ENCODE data around the gene UTS2R. TPM values are rescaled to one million over a fixed set of nuclear protein-coding genes. Genes with fewer than 3 reads are reported as not detected.
A peak's percentile ranks its signal among the peaks of the same experiment; 100 is the strongest.

The UTS2R gene
- total RNA-seq = not detected

DNA sequence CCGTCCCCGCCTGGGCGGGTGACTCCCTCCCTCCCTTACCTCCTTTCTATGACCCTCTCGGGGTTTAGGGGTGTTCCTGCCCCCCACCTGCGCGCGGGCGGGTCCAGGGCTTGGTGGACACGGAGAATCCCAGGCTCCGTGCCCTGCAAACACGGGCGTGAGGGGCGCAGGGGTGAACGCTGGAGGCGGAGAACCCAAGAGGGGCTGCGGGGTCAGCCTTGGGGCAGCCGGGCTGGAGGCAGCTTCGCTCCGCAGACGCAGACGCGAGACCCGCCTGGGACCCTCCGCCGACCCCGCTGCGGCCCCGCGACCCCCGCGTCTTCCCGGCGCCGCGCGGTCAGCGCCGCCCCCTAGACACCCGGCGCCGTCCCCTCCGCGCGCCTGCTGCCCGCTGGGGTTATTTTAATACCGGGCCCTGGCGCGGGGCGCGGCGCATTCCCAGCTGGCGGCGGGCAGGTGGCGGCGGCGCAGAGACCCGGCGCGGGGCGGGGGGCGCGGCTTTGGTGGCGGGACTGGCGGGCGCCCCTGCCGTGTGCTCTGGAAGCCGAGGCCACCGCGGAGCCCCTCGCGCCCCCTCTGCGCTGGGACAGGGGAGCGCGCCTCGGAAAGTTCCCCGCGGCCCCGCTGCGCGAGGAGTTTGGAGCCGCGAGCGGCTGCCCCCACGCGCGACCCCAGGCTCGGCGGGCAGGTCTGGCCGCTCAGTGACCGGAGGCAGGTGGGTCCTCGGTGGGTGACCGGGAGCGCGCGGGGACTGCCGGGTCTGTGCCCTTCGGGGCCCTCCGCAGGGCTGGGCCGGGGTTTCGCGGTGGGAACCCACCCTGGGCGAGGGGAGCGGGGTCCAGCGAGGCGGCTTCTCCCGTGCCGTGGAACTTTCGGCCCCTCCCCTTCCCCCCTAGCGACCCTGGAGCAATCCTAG, at the start of gene UTS2R:
Gene UTS2R, plus strand, starts transcription at position 433 of the 916 bp plus-strand sequence. CDS start 2,560 bp downstream, outside the sequence.
- intact Hi-C loops (cut with DNase I) = no loop called here
- ATAC-seq (peak; percentile 15), DNase-seq (ENCODE audit: low spot score) (no peak)

DNA sequence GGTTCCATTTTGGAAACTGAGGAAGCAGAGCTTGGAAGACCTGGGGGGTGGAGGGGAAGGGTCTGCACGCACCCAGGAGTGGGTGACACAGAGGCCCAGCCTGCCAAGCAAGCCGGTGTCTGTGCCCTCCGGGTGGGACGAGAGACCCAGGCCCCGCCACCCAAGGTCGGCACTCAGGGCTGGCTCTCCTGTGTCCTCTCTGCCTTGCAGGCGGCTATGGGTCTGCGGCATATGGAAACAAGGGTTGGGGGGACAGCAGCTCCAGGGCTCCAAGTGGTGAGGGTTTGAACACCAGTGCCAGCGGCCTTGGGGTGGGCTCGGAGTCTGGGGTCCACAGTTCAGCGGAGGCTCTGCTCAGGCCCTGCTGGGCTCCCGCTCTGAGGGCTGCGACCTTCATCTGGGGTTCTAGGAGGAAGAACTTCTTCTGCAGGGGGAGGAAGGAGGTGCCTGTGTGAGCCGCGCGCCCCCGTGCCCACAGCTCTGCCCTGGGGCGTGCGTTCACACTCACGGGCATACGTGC, 49.6 kb upstream of the UTS2R start:
- intact Hi-C loops (cut with DNase I) = loop anchor here (5.0 to 10.0 kb wide), 2 partner anchors 85 to 117 kb away; no protein-coding TSS in a partner anchor
- ATAC-seq = no peak
- no peak for DNase-seq (ENCODE audit: low spot score)

DNA sequence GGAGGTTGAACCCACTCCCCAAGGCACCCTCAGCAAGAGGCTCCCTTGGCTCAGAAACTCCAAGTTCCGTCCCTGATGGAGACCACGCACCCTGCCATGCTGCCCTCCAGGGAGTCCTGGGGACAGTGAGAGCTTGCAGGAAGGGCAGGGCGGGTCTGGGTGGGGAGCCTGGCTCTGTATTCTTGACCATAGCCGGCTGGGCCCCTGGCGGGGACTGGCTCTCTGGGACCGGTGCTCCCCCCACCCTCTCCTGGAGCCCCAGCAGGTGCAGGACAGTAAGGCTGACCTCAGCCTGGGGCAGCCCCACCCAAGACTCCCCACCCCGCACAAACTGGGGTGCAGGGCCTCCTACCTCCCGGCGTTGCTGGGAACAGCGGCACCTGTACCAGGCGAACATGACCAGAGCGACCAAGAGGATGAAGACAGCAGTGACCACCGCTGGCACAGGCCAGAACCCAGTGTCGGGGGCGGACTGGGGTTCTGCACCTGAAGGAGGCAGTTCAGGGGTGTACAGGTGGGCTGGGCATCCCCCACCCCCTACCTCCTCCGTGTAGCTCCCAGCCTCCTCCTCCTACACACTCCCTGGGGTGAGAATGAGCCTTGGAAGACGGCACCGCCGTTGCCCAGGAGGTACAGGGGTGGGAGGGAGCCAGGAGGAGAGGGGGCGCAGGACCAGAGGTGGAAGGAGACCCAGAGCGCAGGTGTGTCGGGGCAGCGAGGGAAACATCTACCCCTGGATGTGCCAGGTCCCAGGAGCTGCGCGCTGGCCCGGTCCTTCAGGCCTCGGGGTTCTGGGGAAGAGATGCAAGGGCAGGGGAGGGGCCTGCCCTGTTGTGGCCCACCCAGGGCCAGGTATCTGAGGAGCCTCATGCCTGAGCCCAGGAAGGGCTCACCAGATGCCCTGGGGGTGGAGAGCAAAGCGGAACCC, 48.8 kb upstream of the UTS2R start:
- no peak for ATAC-seq
- no peak for DNase-seq (ENCODE audit: low spot score)
- intact Hi-C loops (cut with DNase I) = loop anchor here (5.0 to 10.0 kb wide), 2 partner anchors 85 to 118 kb away; no protein-coding TSS in a partner anchor

DNA sequence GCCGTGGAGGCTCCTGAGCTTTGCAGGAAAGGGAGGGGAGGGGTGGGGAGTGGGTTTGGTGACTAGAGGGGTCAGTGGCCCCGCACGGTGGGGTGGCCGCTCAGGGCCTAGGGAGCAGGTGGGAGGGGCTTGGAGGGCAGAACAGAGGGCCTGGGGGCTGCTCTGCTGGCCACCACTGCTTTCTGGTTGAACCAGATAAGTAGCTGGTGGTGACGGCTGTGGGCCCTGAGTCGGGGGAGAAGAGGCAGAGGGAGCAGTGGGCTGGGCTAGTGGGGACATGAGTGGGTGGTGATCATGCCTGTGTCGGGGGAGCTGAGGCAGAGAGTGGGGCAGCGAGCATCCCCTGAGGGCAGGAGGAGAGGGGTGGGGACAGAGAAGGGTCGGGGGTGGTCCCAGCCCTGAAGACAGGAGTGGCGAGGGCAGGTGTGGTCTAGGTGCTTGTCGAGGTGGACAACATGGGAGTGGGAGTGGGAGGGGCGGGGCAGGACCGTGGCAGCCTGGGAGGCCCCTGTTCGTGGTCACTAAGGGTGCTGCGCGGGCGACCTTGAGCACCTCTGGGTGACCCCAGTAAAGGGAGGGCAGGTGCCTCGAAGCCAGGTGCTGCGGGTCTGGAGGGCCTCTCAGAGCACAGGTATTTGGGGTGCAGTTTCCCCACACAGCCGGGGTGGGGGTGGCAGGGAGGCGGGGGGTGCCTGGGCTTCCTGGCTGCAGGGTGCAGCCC, 47.9 kb upstream of the UTS2R start:
- DNase-seq (ENCODE audit: low spot score) = no peak
- no peak for ATAC-seq
- intact Hi-C loops (cut with DNase I) = loop anchor here (5.0 to 10.0 kb wide), 2 partner anchors 86 to 119 kb away; no protein-coding TSS in a partner anchor

DNA sequence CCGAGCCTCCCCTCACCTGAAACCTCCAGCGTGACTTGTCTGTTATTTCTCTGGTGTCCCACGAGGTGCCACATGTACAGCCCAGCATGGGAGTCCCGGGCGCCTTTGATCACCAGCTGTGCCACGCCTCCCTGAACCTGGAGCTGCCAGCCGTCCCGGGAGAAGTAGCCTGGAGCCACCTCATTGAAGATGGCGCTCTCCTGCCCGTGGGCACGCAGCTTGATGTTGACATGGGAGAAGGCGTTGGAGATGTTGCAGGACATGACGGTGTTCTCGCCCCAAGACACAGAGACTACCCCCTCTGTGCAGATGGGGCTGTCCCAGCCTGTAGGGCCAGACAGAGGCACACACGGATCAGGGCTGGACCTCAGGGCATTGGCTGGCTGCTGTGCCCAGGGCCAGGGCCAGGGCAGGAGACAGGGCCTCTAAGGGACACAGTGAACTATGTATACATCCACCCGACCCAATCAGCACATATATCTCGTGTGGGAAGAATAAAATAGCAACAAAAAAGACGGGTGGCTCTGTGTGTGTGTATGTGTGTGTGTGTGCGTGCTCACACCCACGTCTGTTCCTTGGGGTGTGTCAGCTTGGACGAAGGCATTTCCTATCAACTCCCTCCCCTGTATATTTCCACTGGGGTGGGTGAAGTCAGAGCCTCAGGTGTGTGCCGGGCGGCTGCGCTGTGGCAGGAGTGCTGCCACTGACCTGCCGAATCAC, 46.8 kb upstream of the UTS2R start:
- intact Hi-C loops (cut with DNase I) = loop anchor here (5.0 to 10.0 kb wide), 2 partner anchors 87 to 120 kb away; no protein-coding TSS in a partner anchor

DNA sequence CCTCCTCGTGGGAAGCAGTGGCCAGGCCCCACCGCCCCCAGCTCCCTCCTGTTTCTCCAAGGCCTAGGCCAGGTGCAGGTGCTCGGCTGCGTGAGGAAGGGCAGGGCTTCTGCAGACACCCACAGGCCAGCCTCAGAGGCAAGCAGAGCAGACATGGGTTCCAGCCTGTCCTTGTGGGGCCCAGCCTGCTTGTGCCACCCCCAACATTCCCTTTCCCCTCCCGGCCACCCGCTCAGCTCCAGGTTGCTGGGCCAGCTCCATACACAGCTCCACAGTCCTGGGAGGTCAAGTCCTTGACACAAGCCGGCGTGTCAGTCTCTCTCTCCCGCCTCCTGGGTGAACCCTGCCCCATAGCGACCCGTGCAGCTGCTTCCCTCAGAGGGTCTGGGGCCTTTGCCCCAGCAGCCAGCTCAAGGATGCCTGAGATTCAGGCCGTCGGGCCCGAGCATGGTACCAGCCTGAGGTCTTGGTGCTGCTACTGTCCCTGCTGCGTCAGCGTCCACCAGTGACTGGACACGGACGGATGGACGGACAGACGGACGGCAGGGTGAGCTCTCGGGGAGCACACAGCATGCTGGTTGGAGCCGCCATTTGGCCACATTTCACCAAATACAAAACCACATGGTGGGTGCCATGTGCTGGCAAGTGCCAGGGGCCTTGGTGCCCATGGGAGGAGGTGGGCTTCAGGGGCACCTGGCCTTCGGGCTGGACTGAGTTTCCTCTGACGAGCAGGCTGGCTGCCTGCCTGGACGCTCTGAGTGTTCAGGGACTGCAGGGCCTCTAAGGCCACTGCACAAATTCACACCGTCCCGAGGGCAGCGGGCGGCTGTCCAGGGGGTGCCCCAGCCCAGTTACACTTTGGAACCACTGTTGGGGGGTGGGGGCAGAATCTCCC, 46.0 kb upstream of the UTS2R start:
- no peak for DNase-seq (ENCODE audit: low spot score)
- no peak for ATAC-seq
- intact Hi-C loops (cut with DNase I) = loop anchor here (10.0 kb wide), 1 partner anchor 121 kb away; no protein-coding TSS in a partner anchor

More for the DNA sequence above, 46.8 kb upstream of the UTS2R start:
- ATAC-seq (no peak), DNase-seq (ENCODE audit: low spot score) (no peak)

DNA sequence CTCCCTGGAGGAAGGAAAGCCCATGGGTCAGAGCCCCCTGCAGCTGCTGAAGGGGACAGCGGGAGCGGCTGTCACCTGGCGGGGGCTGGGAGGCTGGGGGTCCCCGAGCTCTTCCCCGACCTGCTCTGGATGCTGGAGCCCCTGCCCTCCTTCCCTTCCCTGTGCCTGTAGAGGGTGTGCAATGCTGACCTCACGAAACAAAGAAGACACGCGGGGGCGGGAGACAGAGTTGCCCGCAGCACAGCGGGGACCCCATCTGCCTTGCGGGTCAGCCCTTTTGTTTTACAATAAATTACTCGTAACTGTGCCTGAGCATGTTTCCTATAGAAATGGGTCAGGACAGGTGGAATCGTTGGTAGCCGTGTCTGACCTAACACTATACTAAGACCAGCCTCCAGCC, 44.3 kb upstream of the UTS2R start:
- intact Hi-C loops (cut with DNase I) = loop anchor here (10.0 kb wide), 1 partner anchor 122 kb away; no protein-coding TSS in a partner anchor
- no peak for ATAC-seq
- DNase-seq (ENCODE audit: low spot score) = no peak

DNA sequence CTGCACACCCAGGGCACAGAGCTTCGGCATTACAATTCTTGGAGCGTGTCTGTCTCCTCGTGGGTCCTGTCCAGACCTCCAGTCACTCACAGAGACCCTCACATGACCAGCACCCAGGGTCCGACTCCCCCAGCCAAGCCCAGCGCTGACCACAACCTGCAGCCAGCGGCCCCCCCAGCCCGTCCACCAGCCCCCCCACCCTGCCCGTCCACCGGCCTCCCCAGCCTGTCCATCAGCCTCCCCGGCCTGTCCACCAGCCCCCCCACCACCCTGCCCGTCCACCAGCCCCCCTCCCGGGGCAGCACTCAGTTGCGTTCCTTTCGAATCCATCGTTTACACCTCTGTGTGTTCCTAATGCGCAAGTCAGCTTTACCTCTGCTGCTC, 43.8 kb upstream of the UTS2R start:
- ATAC-seq (no peak), DNase-seq (ENCODE audit: low spot score) (no peak)
- intact Hi-C loops (cut with DNase I) = loop anchor here (10.0 kb wide), 1 partner anchor 123 kb away; no protein-coding TSS in a partner anchor

DNA sequence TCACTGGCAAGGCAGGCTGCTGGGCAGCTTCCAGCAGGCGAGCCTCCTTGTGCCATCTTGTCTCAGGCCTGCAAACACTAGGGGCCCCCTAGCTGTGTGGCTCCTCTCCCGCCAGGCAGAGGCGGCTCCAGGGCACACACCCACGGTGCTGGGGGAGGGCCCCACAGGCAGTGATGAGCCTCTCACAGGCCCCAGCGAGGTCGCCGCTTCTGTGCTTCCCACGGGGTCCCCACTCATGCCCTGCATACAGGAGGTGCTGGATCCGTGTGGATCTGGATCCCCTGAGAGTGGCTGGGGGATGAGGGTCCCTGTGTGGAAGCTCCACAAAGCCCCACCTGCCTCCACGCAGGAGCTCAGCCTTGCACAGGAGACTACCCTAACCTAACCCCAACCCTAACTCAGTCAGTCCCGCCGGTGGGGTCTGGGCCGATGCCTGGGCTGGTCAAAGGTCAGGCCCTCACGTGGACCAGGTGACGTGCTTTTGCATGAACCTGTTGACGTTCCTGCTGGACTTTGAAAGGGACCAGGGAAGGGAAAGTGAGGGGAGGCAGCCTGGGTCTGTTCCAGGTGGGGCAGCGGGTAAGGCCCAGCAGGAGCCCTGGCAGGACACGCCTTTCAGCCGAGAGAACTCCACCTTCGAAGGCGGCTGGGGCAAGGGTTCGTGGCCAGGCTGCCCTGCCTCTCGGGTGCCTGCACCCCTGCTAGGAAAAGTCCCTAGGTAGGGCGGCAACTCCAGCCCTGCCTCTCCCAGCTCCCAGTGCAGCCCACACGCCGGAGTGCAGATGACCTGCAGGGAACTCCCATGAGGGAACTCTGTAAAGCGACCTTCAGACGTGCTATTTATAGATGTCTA, 43.2 kb upstream of the UTS2R start:
- ATAC-seq (no peak), DNase-seq (ENCODE audit: low spot score) (no peak)
- intact Hi-C loops (cut with DNase I) = loop anchor here (10.0 kb wide), 1 partner anchor 124 kb away; no protein-coding TSS in a partner anchor

DNA sequence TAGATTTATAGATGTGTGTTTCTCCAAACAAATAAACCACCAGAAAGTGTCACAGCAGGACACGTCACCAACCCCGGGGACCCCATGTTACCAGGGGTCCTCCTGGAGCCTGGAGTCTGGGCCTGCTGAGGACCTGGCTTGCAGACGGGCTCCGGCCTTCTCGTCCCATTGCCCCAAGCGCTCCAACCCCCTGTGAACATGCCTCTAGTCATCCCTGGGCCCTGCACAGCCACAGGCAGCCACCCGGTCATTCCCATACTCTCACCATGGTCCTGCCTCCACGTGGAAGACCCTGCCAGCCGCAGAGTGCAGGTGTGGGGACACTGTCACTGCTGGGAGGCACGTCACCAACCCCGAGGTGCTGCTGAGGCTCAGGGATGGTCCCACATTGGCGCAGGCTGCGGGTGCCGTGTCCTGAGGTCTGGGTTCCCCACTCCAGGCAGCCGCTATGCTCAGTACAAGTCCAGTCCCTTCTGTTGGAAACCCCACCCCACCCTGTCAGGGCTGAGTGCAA, 42.5 kb upstream of the UTS2R start:
- no peak for DNase-seq (ENCODE audit: low spot score)
- intact Hi-C loops (cut with DNase I) = loop anchor here (10.0 kb wide), 1 partner anchor 124 kb away; no protein-coding TSS in a partner anchor

DNA sequence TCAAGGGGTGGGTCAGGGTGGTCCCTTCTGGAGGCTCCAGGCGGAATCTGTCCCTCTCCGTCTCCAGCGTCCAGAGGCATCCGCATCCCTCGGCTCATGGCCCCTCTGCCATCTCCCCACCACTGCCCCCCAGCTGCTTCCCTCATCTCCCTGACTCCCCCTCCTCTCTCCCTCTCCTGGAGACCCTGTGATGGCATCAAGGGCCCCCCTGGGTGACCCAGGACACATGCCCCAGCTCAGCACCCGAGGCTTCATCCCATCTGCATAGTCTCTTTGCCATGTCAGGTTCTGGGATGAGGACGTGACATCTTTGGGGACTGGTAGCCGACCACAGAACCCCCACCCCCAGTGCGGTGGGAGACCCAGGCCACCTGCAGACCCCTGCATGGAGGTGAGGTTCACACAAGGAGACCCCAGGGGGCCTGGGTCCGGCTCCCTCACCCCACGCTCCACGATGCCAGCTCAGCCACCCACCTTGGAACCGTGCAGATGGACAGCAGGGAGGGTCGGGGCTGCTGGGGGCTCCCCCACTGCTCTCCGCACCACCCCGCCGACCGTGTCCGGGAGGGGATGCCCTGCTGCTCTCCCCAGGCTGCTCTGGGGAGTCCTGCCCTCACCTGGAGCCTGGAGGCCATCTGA, 41.8 kb upstream of the UTS2R start:
- intact Hi-C loops (cut with DNase I) = loop anchor here (10.0 kb wide), 1 partner anchor 125 kb away; no protein-coding TSS in a partner anchor
- no peak for ATAC-seq
- no peak for DNase-seq (ENCODE audit: low spot score)

More for the DNA sequence above, 42.5 kb upstream of the UTS2R start:
- ATAC-seq = no peak

DNA sequence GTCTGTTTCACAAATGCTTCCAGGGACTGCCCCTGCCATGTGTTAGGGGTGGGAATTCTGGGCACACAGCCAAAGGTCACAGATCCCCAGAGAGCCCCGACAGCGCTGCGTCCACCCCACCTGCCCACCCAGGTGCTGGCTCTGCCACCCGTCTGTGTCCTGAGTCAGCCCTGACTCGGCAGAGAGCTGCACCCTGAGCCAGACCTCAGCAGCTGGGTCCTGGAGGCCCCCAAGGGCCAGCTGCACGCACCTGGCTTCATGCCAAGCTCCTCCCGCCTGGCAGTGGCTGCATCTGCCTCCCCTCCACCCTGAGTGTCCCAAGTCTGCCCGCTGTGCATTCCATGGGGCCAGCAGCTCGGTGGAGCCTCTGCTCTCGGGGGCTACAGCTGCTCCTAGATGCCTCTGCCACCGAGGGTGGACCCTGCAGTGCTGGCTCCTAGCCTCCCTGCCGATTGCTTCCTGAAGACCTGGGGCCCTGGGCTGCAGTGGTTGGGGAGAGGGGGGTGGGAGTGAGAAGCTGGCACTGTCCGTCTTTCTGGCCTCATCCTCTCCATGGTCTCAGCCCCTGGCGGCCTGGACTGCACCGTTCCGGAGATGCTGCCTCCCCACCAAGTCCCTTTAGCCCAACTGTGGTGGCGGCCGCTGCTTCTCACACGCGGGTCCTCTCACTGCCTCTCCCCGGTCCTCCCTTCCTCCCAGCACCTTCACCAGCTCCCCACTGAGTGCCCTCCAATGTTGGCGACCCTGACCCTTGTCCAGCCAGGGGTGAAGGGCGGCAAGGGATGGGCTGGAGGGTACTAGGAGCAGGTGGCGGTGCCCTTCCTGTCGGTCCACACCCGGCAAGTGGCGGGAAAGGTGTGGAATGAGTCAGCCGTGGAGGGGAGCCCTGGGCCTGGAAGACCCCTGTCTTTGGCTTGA, 41.0 kb upstream of the UTS2R start:
- intact Hi-C loops (cut with DNase I) = no loop called here
- no peak for ATAC-seq
- peak; percentile 71 for DNase-seq (ENCODE audit: low spot score)

DNA sequence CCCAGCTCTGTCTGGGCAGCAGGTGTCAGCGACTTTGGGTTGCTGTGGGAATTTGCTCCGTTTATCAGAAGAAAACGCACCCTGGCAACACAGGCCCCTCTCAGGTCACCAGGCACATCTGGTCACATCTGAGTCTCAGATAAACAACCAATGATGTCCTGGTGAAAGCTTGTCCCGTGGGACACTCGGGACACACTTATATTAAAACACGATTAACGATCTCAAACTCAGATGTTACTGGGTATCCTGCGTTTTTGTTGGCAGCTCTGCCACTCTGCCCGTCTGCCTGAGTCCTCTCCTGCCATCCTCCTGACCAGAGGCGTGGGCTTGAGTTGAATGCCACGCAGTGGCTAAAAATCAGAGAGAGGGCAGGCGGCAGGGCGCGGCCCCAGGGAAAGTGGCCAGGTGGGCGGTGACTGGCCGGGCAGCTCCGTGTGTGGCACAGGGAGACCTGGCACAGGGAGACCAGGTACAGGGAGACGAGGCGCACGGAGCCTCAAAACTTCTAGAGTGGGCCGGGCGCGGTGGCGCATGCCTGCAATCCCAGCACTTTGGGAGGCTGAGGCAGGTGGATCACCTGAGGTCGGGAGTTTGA, 40.1 kb upstream of the UTS2R start:
- intact Hi-C loops (cut with DNase I) = no loop called here
- ATAC-seq = no peak
- no peak for DNase-seq (ENCODE audit: low spot score)

All from sciatic nerve (tissue), 2 donors.